ENCODE data around the gene FLII. TPM values are rescaled to one million over a fixed set of nuclear protein-coding genes. Genes with fewer than 3 reads are reported as not detected.

Gene FLII
- total and polyA plus RNA-seq, 2 of the 13 experiments (the other 11 are each of a cell fraction or from before 2014, with no cell fraction given) = 130 to 303 TPM

DNA sequence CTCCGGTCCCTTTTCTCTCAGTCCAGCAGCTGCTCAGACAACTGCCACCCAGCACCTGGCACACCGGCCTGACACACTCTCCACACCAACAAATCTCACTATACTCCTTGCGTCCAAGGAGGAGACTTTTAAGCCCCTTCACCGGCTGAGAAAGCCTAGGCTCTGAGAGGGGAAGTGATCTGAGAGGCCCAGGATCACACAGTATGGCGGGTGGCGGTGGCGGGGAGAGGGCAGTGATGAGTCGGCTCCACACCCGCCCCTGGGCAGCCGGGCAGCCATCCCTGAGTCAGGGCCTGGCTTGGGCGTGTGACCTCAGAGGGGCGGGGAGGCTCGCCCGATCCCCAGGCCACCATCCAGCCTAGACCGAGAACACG lies 569 bp downstream of the FLII start (continued):
- TF ChIP-seq HIC2 (CRISPR knock-in tag; IDR thresholded peaks at IDR 0.05; ENCODE audit: low read depth) (0 out of 2 replicates have a peak, but pooled peaks have one; percentile 56), ZNF33B (CRISPR knock-in tag; IDR thresholded peaks at IDR 0.05) (no peak), MED1 (CRISPR knock-in tag; IDR thresholded peaks at IDR 0.05) (0 out of 2 replicates have a peak, but pooled peaks have one; percentile 26), SATB2 (CRISPR knock-in tag; IDR thresholded peaks at IDR 0.05) (no peak), KMT2A (CRISPR knock-in tag; IDR thresholded peaks at IDR 0.05) (peak; percentile 40; the same call in 1 of the 2 replicates), KDM2A (CRISPR knock-in tag; IDR thresholded peaks at IDR 0.05; ENCODE audit: borderline replicate concordance, low read depth) (0 out of 2 replicates have a peak, but pooled peaks have one; percentile 24), SOX5 (CRISPR knock-in tag; IDR thresholded peaks at IDR 0.05; ENCODE audit: borderline replicate concordance) (peak; percentile 6; the same call in 1 of the 2 replicates), FOSL2 (CRISPR knock-in tag; IDR thresholded peaks at IDR 0.05) (peak; percentile 53), ETV6 (CRISPR knock-in tag; conservative IDR thresholded peaks at IDR 0.05) (no peak)
- TF ChIP-seq, protein P1, sequence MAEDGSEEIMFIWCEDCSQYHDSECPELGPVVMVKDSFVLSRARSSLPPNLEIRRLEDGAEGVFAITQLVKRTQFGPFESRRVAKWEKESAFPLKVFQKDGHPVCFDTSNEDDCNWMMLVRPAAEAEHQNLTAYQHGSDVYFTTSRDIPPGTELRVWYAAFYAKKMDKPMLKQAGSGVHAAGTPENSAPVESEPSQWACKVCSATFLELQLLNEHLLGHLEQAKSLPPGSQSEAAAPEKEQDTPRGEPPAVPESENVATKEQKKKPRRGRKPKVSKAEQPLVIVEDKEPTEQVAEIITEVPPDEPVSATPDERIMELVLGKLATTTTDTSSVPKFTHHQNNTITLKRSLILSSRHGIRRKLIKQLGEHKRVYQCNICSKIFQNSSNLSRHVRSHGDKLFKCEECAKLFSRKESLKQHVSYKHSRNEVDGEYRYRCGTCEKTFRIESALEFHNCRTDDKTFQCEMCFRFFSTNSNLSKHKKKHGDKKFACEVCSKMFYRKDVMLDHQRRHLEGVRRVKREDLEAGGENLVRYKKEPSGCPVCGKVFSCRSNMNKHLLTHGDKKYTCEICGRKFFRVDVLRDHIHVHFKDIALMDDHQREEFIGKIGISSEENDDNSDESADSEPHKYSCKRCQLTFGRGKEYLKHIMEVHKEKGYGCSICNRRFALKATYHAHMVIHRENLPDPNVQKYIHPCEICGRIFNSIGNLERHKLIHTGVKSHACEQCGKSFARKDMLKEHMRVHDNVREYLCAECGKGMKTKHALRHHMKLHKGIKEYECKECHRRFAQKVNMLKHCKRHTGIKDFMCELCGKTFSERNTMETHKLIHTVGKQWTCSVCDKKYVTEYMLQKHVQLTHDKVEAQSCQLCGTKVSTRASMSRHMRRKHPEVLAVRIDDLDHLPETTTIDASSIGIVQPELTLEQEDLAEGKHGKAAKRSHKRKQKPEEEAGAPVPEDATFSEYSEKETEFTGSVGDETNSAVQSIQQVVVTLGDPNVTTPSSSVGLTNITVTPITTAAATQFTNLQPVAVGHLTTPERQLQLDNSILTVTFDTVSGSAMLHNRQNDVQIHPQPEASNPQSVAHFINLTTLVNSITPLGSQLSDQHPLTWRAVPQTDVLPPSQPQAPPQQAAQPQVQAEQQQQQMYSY (CRISPR knock-in tag; IDR thresholded peaks at IDR 0.05) = 0 out of 2 replicates have a peak, but pooled peaks have one; percentile 41

Measured in HepG2 (cell line).